Spleen (tissue), 7 donors: ENCODE data around the gene ASPDH.

Experiments used
- POLR2A ChIP-seq, 3 donors: fragments of 450-650 bp; IDR thresholded peaks; one replicate each; pipeline ENCODE4 v1.5.1; 2017; ENCODE audit warnings: antibody characterized with exemption in 3 of 3, mild to moderate bottlenecking in 1 of 3
- POLR2AphosphoS5 ChIP-seq, 3 donors: sonication (generic); formaldehyde crosslinking; IDR thresholded peaks; one replicate each; pipeline ENCODE4 v1.5.1; 2017; ENCODE audit warnings: antibody characterized with exemption in 3 of 3
- TF ChIP-seq, protein P1 (sequence below), 11 experiments: fragments of 200-600 bp in 7 of 11; fragments of 450-650 bp in 4 of 11; sonication (generic) in 4 of 11; IDR thresholded peaks in 8 of 11; conservative IDR thresholded peaks in 3 of 11; 1 replicate in 7 of 11; 2 replicates in 4 of 11; pipeline versions ENCODE4 v1.4.0 to v1.8.0; 2016 to 2021; ENCODE audit warnings: antibody characterized with exemption in 11 of 11, inconsistent platforms in 4 of 11, mild to moderate bottlenecking in 1 of 11
- donor health status: DM: no; HTN: no; CAD: no; lungs with moderate emphysema.
- donor health status: DM: no; HTN: no; CAD: no.
- donor health status: DM: no; HTN: no; CAD: no.

DNA sequence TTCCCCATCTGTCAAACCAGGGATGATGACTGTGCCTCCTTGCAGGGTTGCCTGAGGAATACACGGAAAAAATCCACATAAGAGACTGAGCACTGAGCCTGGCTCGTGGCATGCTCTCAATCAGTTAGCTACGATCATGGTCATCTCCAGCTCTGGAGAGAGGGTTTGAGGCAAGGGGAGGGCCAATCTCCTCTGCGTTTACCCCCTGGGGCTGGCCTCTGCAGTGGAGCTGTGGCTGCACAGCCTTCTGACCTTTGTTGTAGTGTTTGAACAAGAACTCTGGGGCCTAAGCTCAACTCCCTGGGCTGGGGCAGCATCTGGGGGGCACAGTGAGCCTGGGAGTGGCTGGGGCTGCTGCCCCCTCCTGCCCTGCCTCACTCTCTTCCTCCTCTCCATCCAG lies 48.6 kb upstream of the ASPDH start:
- TF ChIP-seq, protein P1, sequence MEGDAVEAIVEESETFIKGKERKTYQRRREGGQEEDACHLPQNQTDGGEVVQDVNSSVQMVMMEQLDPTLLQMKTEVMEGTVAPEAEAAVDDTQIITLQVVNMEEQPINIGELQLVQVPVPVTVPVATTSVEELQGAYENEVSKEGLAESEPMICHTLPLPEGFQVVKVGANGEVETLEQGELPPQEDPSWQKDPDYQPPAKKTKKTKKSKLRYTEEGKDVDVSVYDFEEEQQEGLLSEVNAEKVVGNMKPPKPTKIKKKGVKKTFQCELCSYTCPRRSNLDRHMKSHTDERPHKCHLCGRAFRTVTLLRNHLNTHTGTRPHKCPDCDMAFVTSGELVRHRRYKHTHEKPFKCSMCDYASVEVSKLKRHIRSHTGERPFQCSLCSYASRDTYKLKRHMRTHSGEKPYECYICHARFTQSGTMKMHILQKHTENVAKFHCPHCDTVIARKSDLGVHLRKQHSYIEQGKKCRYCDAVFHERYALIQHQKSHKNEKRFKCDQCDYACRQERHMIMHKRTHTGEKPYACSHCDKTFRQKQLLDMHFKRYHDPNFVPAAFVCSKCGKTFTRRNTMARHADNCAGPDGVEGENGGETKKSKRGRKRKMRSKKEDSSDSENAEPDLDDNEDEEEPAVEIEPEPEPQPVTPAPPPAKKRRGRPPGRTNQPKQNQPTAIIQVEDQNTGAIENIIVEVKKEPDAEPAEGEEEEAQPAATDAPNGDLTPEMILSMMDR (IDR thresholded peaks at IDR 0.05 in 8 of 11, conservative IDR thresholded peaks at IDR 0.05 in 3 of 11): no peak
- TF ChIP-seq POLR2AphosphoS5 (IDR thresholded peaks at IDR 0.05) (no peak), POLR2A (IDR thresholded peaks at IDR 0.05) (no peak)
